Chondrocyte (in vitro differentiated cells): ENCODE measurements around the gene KIF12. TPM values are rescaled to one million over a fixed set of nuclear protein-coding genes. Genes with fewer than 3 reads are reported as not detected.

Experiments
- DNase-seq: peaks from one replicate; pipeline ENCODE4 v3.0.0; 2021; ENCODE audit warnings: mixed read lengths, low spot score
- H3K27ac Mint-ChIP-seq: one replicate; pipeline ENCODE4 v1.8.0; 2021; ENCODE audit warnings: mild to moderate bottlenecking, moderate library complexity, mixed read lengths; ENCODE audit not compliant: unreplicated experiment
- H3K27me3 Mint-ChIP-seq: 2 replicates; pipeline ENCODE4 v1.8.0; 2021; ENCODE audit warnings: low read depth, mixed read lengths
- H3K36me3 Mint-ChIP-seq: 2 replicates; pipeline ENCODE4 v1.8.0; 2021; ENCODE audit warnings: low read depth, mixed read lengths
- H3K4me1 Mint-ChIP-seq: 2 replicates; pipeline ENCODE4 v1.8.0; 2021; ENCODE audit warnings: low read depth, mild to moderate bottlenecking, mixed read lengths
- H3K4me3 Mint-ChIP-seq: one replicate; pipeline ENCODE4 v1.8.0; 2021; ENCODE audit warnings: mild to moderate bottlenecking, moderate library complexity, mixed read lengths; ENCODE audit not compliant: unreplicated experiment
- H3K9me3 Mint-ChIP-seq: 2 replicates; pipeline ENCODE4 v1.8.0; 2021; ENCODE audit warnings: low read depth, mixed read lengths
- CTCF ChIP-seq: fragments of 200-600 bp; sonication (generic); IDR thresholded peaks from 2 replicates; pipeline ENCODE4 v1.5.0; 2021; ENCODE audit warnings: antibody characterized with exemption, mild to moderate bottlenecking, moderate library complexity
- total RNA-seq: library from RNA; stranded (reverse); gene quantifications from 3 replicates; pipeline ENCODE4 v1.2.1, GENCODE V29; 2021

Gene KIF12
- total RNA-seq, 1 donor from 2014 or later = 0.70 TPM

DNA sequence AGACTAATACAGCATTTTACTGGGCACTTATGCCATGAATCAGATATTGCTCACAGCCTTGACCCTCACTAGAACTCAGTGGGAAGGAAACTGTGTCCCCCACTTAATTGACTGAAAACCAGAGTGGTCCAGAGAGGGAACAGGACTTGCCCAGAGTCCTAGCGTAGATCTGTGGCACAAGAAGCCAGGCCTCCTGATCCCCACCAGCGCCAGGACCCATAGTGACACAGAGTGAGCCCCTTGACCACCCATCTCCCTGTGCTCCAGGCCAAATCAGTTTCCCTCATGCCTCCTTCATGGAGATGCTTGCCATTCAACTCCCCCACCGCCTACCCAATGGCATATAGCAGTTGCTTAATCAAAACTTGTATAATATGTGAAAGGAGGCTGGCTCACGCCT lies 8.3 kb downstream of the KIF12 start:
- H3K4me1 Mint-ChIP-seq = no peaks in the 10 kb centered on the region
- H3K9me3 Mint-ChIP-seq = no peaks in the 10 kb centered on the region
- TF ChIP-seq CTCF = no peak
- H3K4me3 Mint-ChIP-seq = no peak overlapping the region
- H3K27me3 Mint-ChIP-seq = peaks cover 7% of the 10 kb centered on the region
- H3K27ac Mint-ChIP-seq = no peak overlapping the region
- no peaks in the 10 kb centered on the region for H3K36me3 Mint-ChIP-seq
- no peak for DNase-seq

GRCh38 chr9:114089206-114089840 lies 9.8 kb downstream of the KIF12 start:
- no peak for TF ChIP-seq CTCF
- H3K36me3 Mint-ChIP-seq = no peaks in the 10 kb centered on the region
- DNase-seq = no peak
- no peaks in the 10 kb centered on the region for H3K4me1 Mint-ChIP-seq
- peaks cover 7% of the 10 kb centered on the region for H3K27me3 Mint-ChIP-seq
- H3K27ac Mint-ChIP-seq = no peak overlapping the region
- H3K4me3 Mint-ChIP-seq = no peak overlapping the region
- H3K9me3 Mint-ChIP-seq = no peaks in the 10 kb centered on the region

DNA sequence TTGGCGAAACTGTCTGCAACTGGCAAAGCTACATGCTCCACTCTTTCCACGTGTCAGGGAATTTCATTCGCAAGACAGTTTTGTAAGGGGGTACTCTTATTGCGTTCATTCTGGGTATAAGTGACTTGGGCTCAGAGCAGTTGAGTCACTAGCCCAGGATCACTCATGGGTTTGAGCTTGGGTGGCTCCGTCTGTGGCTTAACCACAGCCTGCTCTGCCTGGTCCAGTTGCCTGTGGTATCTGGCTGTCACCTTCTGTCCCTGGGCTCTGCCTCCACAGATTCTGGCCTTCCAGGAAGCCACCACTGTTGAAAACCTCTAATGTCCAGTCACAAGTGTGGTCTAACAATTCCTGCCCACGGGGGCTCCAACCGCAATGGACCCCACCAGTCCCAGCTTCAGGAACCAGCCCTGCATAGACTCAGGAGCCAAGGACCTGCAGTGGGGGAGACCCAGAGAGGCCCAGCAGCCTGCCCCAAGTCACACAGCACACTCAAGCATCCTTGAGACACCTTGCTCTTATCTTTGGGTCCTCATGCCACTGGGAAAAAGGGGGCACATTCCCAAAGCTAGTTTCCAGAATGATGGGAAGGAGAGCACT lies 10.4 kb downstream of the KIF12 start:
- H3K9me3 Mint-ChIP-seq = no peaks in the 10 kb centered on the region
- TF ChIP-seq CTCF = no peak
- no peaks in the 10 kb centered on the region for H3K4me1 Mint-ChIP-seq
- no peak overlapping the region for H3K4me3 Mint-ChIP-seq
- H3K27ac Mint-ChIP-seq = no peak overlapping the region
- peaks cover 8% of the 10 kb centered on the region for H3K27me3 Mint-ChIP-seq
- no peaks in the 10 kb centered on the region for H3K36me3 Mint-ChIP-seq
- peak; percentile 60 for DNase-seq

GRCh38 chr9:114087721-114088120 lies 11.4 kb downstream of the KIF12 start:
- Mint-ChIP-seq H3K27me3 (peaks cover 8% of the 10 kb centered on the region), H3K4me3 (no peak overlapping the region), H3K36me3 (no peaks in the 10 kb centered on the region), H3K9me3 (no peaks in the 10 kb centered on the region), H3K4me1 (peaks cover under 1% of the 10 kb centered on the region), H3K27ac (no peak overlapping the region)
- no peak for TF ChIP-seq CTCF
- peak; percentile 60 for DNase-seq

DNA sequence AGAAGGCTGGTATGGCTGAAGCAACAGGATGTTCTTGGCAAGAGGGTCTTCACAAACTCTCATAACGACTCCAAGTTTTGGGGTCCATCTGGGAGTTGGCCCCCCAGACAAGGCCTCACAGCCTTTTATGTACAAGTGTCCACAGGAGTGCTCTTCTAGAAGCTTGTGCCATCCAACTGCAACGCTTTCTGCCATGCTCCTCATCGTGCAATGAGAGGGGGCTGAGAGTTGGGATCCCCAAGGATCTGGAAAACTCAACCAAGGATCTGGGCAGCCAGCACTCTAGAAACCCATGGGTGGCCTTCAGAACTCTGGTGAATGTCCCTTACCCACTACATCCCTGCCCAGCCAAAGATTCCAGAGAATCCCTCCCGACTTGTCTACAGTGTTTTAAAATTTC lies 12.5 kb downstream of the KIF12 start:
- Mint-ChIP-seq H3K36me3 (no peaks in the 10 kb centered on the region), H3K4me1 (peaks cover 4% of the 10 kb centered on the region), H3K4me3 (no peak overlapping the region), H3K27ac (no peak overlapping the region), H3K9me3 (no peaks in the 10 kb centered on the region), H3K27me3 (peaks cover 8% of the 10 kb centered on the region)
- no peak for TF ChIP-seq CTCF
- DNase-seq = peak; percentile 15
